H1 (cell line): Measurements from ENCODE around the gene KLF9.

Experiments
- ATF2 ChIP-seq: IDR thresholded peaks from 2 replicates; pipeline ENCODE4 v1.6.1; 2012; ENCODE audit warnings: low read length, inconsistent platforms
- CHD1 ChIP-seq: IDR thresholded peaks from 2 replicates; pipeline ENCODE4 v1.6.1; 2012; ENCODE audit warnings: low read depth, low read length, improper control_type of control experiment
- CTCF ChIP-seq, 3 experiments: IDR thresholded peaks; 1 replicate in 2 of 3; 2 replicates in 1 of 3; pipeline versions ENCODE4 v1.5.1 to v1.6.1; 2011; ENCODE audit warnings: low read length in 3 of 3, mild to moderate bottlenecking in 3 of 3, inconsistent platforms in 2 of 3, low read depth in 1 of 3, moderate library complexity in 1 of 3; ENCODE audit not compliant: insufficient read depth in 1 of 3; ENCODE audit errors: control extremely low read depth in 1 of 3
- EP300 ChIP-seq, 2 experiments: IDR thresholded peaks; 1 replicate in 1 of 2; 2 replicates in 1 of 2; pipeline ENCODE4 v1.6.1; 2011 to 2012; ENCODE audit warnings: low read depth in 2 of 2, low read length in 2 of 2, mild to moderate bottlenecking in 2 of 2, borderline replicate concordance in 1 of 2, inconsistent platforms in 1 of 2, moderate library complexity in 1 of 2
- EZH2 ChIP-seq: fragments of 200-600 bp; sonication (generic); IDR thresholded peaks from 2 replicates; pipeline ENCODE4 v1.7.1; 2012; ENCODE audit warnings: low read depth, mild to moderate bottlenecking, moderate library complexity, low read length, inconsistent platforms; ENCODE audit not compliant: severe bottlenecking
- POLR2A ChIP-seq, 2 experiments: IDR thresholded peaks; 1 replicate in 1 of 2; 2 replicates in 1 of 2; pipeline ENCODE4 v1.6.1; 2011; ENCODE audit warnings: low read depth in 2 of 2, low read length in 2 of 2, mild to moderate bottlenecking in 2 of 2; ENCODE audit errors: control extremely low read depth in 1 of 2
- POLR2AphosphoS5 ChIP-seq: IDR thresholded peaks from 2 replicates; pipeline ENCODE4 v1.6.1; 2011; ENCODE audit warnings: low read depth, low read length
- SRF ChIP-seq: IDR thresholded peaks from 2 replicates; pipeline ENCODE4 v1.6.1; 2011; ENCODE audit warnings: mild to moderate bottlenecking, low read depth, low read length, moderate library complexity
- TAF1 ChIP-seq: IDR thresholded peaks from 2 replicates; pipeline ENCODE4 v1.6.1; 2011; ENCODE audit warnings: mild to moderate bottlenecking, low read depth, low read length
- ZNF274 ChIP-seq: IDR thresholded peaks from 2 replicates; pipeline ENCODE4 v1.7.0; 2012; ENCODE audit warnings: low read length, borderline replicate concordance; ENCODE audit errors: extremely low read depth

GRCh38 chr9:70452365-70452764 lies 37.9 kb upstream of the KLF9 start:
- TF ChIP-seq CTCF (IDR thresholded peaks at IDR 0.05; ENCODE audit: control extremely low read depth in 1 of 3, insufficient read depth in 1 of 3, low read depth in 1 of 3, low read length in 3 of 3) (no peak), ZNF274 (no peak), POLR2A (IDR thresholded peaks at IDR 0.05; ENCODE audit: control extremely low read depth in 1 of 2, low read depth in 2 of 2, low read length in 2 of 2) (no peak), EZH2 (no peak), SRF (no peak), CHD1 (no peak), EP300 (IDR thresholded peaks at IDR 0.05; ENCODE audit: borderline replicate concordance in 1 of 2, low read depth in 2 of 2, low read length in 2 of 2) (no peak), TAF1 (no peak), ATF2 (no peak), POLR2AphosphoS5 (no peak)
